HG03469 (cell line): Measurements from ENCODE around the gene F2RL3.
"Not testable (repeated sequence)": the region's sequence is repeated elsewhere in the genome, so short reads cannot be mapped to it uniquely, and the experiment has no call there.

Experiments used
- ATAC-seq: cut with Tn5 transposase; IDR thresholded peaks from one replicate; pipeline ENCODE4 v1.9.1; 2021; ENCODE audit warnings: mild to moderate bottlenecking, moderate library complexity, moderate number of reproducible peaks; ENCODE audit not compliant: unreplicated experiment

F2RL3 gene

GRCh38 chr19:16919496-16919895 lies 30.7 kb downstream of the F2RL3 start:
- ATAC-seq = no peak

GRCh38 chr19:16920816-16921529 lies 32.2 kb downstream of the F2RL3 start:
- ATAC-seq = no peak

GRCh38 chr19:16921766-16922591 lies 33.2 kb downstream of the F2RL3 start:
- ATAC-seq = no peak

DNA sequence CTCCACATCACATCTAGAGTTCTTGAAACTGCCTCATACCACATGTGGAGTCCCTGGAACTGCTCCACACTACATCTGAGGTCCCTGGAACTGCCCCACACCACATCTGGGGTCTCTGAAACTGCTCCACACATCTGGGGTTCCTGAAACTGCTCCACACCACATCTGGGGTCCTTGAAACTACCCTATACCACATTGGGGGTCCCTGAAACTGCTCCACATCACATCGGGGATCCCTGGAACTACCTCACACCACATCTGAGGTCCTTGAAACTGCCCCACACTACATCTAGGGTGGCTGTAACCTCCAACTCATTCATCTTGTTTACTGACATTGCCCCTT lies 33.8 kb downstream of the F2RL3 start:
- no peak for ATAC-seq

DNA sequence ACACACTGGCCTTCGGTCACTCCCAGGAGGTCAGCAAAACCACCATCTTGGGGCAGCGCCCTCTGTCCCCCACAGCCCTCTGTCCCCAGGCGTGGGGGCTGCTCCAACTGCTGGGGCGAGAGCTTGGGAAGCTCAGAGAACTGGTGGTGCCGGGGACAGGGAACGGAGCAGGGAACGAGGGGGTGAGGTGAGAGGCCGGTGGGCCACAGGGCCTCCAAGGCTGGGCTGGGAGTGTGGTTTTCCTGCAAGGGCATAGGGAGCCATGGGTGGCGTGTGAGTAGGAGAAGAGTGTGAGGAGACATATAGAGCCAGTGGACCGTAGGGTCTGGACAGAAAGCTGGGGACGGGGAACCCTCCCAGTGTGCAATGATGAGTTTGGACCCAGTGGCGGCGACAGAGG lies 34.1 kb downstream of the F2RL3 start:
- no peak for ATAC-seq

- ATAC-seq = no peak
Measured at GRCh38 chr19:16927883-16928282, 39.1 kb downstream of the F2RL3 start.

GRCh38 chr19:16928351-16928750 lies 39.6 kb downstream of the F2RL3 start:
- no peak for ATAC-seq

DNA sequence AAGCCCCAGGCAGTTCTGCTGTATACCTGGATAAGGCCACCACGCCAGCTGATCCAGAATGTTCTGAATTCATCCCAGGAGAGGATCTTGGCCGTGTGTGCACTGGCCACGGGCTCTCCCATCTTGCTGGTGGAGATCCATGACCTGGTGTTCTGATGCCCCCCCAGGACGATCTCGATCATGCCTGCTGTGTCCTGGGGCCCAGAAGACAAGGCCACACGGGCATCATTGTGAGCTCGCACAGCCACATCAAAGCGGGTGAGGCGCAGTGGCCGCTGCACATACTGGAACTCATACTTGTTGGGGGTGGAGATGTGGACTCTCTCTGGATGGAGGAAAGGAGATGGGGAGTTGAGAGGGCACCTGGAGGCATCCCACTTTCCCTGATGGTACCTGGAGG lies 40.1 kb downstream of the F2RL3 start:
- ATAC-seq = no peak

DNA sequence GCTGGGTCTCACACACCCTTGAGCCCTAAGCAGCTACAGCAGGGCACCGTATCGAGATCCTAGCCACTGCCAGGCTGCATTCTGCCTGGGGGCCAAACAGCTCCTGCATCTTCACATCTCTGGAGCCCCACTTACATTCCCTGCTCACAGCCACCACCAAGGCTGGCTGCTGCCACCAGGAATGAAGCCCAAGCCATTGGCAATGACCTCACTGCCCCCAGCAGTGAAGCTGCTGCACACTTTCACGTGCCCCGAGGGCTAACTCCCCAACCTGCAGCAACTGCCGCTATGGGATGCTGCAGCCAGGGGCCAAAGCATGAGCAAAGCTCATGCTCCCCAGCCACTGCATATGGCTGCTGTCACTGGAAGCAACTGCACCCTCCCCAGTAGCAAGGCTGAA lies 42.0 kb downstream of the F2RL3 start:
- ATAC-seq = no peak

- ATAC-seq = no peak
Measured at GRCh38 chr19:16931306-16931705, 42.5 kb downstream of the F2RL3 start.

GRCh38 chr19:16934489-16934888 lies 45.7 kb downstream of the F2RL3 start:
- ATAC-seq = no peak

GRCh38 chr19:16936901-16937300 lies 48.1 kb downstream of the F2RL3 start:
- no peak for ATAC-seq

DNA sequence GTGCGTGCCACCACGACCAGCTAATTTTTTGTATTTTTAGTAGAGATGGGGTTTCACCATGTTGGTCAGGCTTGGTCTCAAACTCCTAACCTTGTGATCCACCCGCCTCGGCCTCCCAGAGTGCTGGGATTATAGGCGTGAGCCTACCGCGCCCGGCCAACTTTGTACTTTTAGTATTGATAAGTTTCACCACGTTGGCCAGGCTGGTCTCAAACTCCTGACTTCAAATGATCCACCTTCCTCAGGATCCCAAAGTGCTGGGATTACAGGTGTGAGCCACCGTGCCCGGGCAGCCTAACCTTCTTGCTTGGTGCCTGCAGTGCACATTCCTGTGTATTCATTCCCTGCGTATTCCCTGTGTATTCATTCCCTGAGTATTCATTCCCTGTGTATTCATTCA lies 49.0 kb downstream of the F2RL3 start:
- not testable (repeated sequence) for ATAC-seq

DNA sequence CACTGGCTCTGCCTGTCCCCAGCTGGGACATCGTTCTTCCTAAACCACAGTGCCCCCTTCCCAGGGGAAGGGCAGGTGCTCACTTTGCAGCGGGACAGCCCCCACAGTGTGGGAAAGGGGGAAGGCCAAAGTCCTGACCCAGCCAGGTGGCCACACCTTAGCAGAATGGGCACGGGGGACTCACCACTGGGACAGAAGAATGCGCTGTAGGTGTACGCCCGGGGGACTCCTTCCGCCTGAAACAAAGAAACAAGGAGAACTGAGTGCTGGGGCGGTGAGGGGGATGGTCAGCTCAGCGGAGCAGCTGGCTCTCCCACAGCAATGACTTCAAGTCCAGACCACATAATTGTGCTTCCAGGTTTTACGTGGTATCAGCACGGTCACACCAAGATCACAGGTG lies 49.4 kb downstream of the F2RL3 start:
- ATAC-seq = no peak

GRCh38 chr19:16940063-16940462 lies 51.3 kb downstream of the F2RL3 start:
- ATAC-seq = not testable (repeated sequence)

GRCh38 chr19:16940626-16941025 lies 51.8 kb downstream of the F2RL3 start:
- no peak for ATAC-seq
